ENCODE results near the gene FAM76B. TPM values are rescaled to one million over a fixed set of nuclear protein-coding genes. Genes with fewer than 3 reads are reported as not detected.

FAM76B gene
- total and polyA plus RNA-seq, 9 donors, result 16.7 to 31.7 (median 21.8) TPM

DNA sequence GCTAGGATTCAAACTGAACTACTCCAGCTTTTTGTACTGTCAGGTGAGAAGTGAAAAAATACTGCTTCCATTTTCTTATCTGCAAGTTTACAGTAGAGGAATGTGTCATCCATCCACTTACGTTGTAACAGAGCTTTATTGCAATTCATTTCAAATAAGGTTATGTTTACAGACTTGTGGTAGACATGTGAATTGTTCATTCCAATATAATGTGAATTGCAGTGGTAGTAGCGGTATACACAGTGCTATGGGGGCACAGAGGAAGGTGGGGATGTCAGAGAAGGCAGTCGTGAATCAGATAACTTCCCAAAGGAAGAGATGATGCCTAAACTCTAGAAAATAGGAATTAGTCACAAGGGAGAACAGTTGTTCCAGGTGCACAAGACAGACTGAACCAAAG is 43.2 kb upstream of the FAM76B start:
- DNase-seq, result no peak
- TF ChIP-seq EP300 (IDR thresholded peaks at IDR 0.05), result no peak
- no peak for TF ChIP-seq POLR2A (IDR thresholded peaks at IDR 0.05)
- TF ChIP-seq, protein P1, sequence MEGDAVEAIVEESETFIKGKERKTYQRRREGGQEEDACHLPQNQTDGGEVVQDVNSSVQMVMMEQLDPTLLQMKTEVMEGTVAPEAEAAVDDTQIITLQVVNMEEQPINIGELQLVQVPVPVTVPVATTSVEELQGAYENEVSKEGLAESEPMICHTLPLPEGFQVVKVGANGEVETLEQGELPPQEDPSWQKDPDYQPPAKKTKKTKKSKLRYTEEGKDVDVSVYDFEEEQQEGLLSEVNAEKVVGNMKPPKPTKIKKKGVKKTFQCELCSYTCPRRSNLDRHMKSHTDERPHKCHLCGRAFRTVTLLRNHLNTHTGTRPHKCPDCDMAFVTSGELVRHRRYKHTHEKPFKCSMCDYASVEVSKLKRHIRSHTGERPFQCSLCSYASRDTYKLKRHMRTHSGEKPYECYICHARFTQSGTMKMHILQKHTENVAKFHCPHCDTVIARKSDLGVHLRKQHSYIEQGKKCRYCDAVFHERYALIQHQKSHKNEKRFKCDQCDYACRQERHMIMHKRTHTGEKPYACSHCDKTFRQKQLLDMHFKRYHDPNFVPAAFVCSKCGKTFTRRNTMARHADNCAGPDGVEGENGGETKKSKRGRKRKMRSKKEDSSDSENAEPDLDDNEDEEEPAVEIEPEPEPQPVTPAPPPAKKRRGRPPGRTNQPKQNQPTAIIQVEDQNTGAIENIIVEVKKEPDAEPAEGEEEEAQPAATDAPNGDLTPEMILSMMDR (IDR thresholded peaks at IDR 0.05), result no peak
- H3K27me3 ChIP-seq, result no peaks in the 10 kb centered on the region
- no peaks in the 10 kb centered on the region for H3K36me3 ChIP-seq
- H3K9me3 ChIP-seq, result no peaks in the 10 kb centered on the region
- no peak overlapping the region for H3K27ac ChIP-seq
- intact Hi-C loops (cut with DNase I), result loop anchor here in 1 of 4 donors (10.0 kb wide), 1 partner anchor 512 kb away; the partner anchor contains the start of gene MAML2
- no peak overlapping the region for H3K4me3 ChIP-seq
- WGBS, 3 donors, result 67 to 77% (median 73%) methylated on average over 3 of the region's 3 CpGs
- H3K4me1 ChIP-seq (ENCODE audit: insufficient read depth), result no peaks in the 10 kb centered on the region

DNA sequence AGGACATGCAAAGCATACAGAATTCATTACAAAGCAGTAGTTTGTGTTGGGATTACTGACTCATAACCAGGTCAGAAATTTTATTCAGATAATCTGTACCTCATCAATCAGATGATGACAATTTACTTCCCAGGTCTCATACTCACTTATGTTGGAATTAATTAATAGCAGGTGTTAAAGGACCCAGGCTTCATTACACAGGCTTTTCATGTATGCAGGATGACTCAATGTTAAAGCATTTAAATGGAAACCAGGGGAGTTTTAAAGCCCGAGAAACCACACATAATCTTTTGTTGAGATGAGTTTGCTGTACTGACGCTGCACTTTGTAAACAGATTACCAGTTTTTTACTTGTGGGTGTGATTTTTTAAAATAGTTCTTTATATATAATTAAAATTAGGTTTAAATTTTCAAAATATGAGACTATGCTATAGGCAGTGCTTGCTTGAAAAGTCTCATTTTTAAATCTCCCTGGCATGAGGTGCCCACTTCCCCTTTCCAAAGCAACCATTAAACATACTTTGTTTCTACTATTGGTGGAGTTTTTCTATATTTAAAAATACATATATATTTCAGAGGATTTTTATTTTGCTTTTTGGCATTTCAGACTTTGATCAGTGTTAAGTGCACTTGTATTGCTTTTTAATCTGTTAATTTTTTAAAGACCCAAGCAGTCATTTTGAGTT is 41.8 kb upstream of the FAM76B start:
- H3K27me3 ChIP-seq, result no peaks in the 10 kb centered on the region
- H3K9me3 ChIP-seq, result no peaks in the 10 kb centered on the region
- no peaks in the 10 kb centered on the region for H3K4me1 ChIP-seq (ENCODE audit: insufficient read depth)
- intact Hi-C loops (cut with DNase I), result loop anchor here in 1 of 4 donors (10.0 kb wide), 1 partner anchor 513 kb away; the partner anchor contains the start of gene MAML2
- TF ChIP-seq EP300 (IDR thresholded peaks at IDR 0.05) (no peak), POLR2A (IDR thresholded peaks at IDR 0.05) (no peak)
- TF ChIP-seq, protein P1 (IDR thresholded peaks at IDR 0.05), result no peak
- no peaks in the 10 kb centered on the region for H3K36me3 ChIP-seq
- H3K4me3 ChIP-seq, result no peak overlapping the region
- 41 to 52% (median 43%) methylated on average over 2 of the region's 2 CpGs for WGBS, 3 donors
- no peak for DNase-seq
- no peak overlapping the region for H3K27ac ChIP-seq

DNA sequence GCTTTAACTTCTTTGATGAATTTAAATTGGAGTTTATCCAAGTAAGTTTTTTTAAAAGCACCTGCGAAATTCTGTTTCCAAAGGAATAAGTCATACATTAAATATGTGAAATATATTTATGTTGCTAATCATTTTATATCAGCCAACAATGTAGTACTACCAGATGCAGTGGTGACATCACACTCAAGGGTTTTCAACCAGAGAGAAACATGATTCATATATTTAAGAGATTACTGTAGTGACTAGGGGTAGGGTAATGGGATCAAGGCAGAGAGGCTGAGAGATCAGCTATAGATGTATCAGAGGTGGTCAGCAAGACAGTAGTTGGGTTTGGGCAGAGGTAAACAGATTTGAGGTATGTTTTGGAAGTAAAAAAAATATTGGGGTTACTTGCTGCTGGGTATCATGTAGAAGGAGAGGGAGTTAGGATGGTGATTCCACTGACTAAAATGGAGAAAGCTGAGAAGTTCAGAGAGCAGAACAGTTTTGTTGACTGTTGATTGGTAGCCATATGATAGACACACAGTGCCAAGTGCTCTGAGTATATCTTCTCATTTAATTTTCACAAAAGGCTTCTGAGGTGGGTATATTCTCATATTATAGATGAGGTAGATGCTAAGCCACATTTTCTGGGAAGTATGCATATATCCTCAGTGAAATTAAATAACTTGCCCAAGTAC is 40.1 kb upstream of the FAM76B start:
- TF ChIP-seq, protein P1 (IDR thresholded peaks at IDR 0.05), result no peak
- TF ChIP-seq EP300 (IDR thresholded peaks at IDR 0.05) (no peak), POLR2A (IDR thresholded peaks at IDR 0.05) (no peak)
- Histone ChIP-seq H3K4me1 (ENCODE audit: insufficient read depth) (no peaks in the 10 kb centered on the region), H3K36me3 (no peaks in the 10 kb centered on the region), H3K4me3 (no peak overlapping the region), H3K27ac (no peak overlapping the region), H3K27me3 (no peaks in the 10 kb centered on the region), H3K9me3 (no peaks in the 10 kb centered on the region)
- WGBS, 3 donors, result 90 to 97% (median 90%) methylated on average over 1 of the region's 1 CpG
- intact Hi-C loops (cut with DNase I), result loop anchor here in 1 of 4 donors (10.0 kb wide), 1 partner anchor 515 kb away; the partner anchor contains the start of gene MAML2
- no peak for DNase-seq

DNA sequence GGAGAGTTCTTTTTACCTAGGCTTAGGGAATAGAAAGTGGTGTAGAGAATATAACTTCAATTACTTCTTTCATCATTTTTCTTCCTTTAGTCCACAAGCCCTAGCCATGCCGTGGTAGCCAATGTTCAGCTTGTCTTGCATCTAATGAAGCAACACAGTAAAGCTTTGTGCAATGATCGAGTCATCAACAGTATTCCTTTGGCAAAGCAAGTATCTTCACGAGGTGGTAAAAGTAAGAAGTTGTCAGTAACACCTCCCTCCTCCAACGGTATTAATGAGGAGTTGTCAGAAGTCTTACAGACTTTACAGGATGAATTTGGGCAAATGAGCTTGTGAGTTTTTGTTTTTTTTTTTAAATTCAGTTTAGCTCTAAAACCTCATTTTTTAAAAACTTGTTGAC is 38.1 kb upstream of the FAM76B start:
- H3K9me3 ChIP-seq, result no peaks in the 10 kb centered on the region
- no peak for TF ChIP-seq EP300 (IDR thresholded peaks at IDR 0.05)
- TF ChIP-seq, protein P1 (IDR thresholded peaks at IDR 0.05), result no peak
- no peak for TF ChIP-seq POLR2A (IDR thresholded peaks at IDR 0.05)
- no peak for DNase-seq
- H3K4me3 ChIP-seq, result no peak overlapping the region
- H3K36me3 ChIP-seq, result no peaks in the 10 kb centered on the region
- no peaks in the 10 kb centered on the region for H3K27me3 ChIP-seq
- WGBS, 3 donors, result 86 to 90% (median 89%) methylated on average over 4 of the region's 4 CpGs
- intact Hi-C loops (cut with DNase I), result no loop called here
- H3K27ac ChIP-seq, result no peak overlapping the region
- no peaks in the 10 kb centered on the region for H3K4me1 ChIP-seq (ENCODE audit: insufficient read depth)
